HG03469 (cell line): ENCODE results near the gene SELPLG.
"Not testable (repeated sequence)": the region's sequence is repeated elsewhere in the genome, so short reads cannot be mapped to it uniquely, and the experiment has no call there.

Source experiments
- ATAC-seq: cut with Tn5 transposase; IDR thresholded peaks from one replicate; pipeline ENCODE4 v1.9.1; 2021; ENCODE audit warnings: mild to moderate bottlenecking, moderate library complexity, moderate number of reproducible peaks; ENCODE audit not compliant: unreplicated experiment

SELPLG gene

GRCh38 chr12:108638997-108639822 lies 5.5 kb upstream of the SELPLG start:
- ATAC-seq = no peak

GRCh38 chr12:108638141-108638827 lies 4.6 kb upstream of the SELPLG start:
- ATAC-seq = no peak

- ATAC-seq = no peak
Observed at GRCh38 chr12:108637222-108637971, 3.7 kb upstream of the SELPLG start.

GRCh38 chr12:108635997-108636808 lies 2.5 kb upstream of the SELPLG start:
- ATAC-seq = no peak

GRCh38 chr12:108635201-108635996 lies 1.7 kb upstream of the SELPLG start:
- ATAC-seq = peak; percentile 36

GRCh38 chr12:108634341-108634751 lies 652 bp upstream of the SELPLG start:
- ATAC-seq = no peak

- no peak for ATAC-seq
Observed at GRCh38 chr12:108633081-108633533, 587 bp downstream of the SELPLG start.

- not testable (repeated sequence) for ATAC-seq
Observed at GRCh38 chr12:108631261-108631660, 2.4 kb downstream of the SELPLG start.

- no peak for ATAC-seq
Observed at GRCh38 chr12:108630481-108631207, 3.0 kb downstream of the SELPLG start.

GRCh38 chr12:108629824-108630476 lies 3.7 kb downstream of the SELPLG start:
- ATAC-seq = no peak

GRCh38 chr12:108629151-108629550 lies 4.5 kb downstream of the SELPLG start:
- ATAC-seq = no peak

GRCh38 chr12:108627134-108627920 lies 6.4 kb downstream of the SELPLG start:
- ATAC-seq = no peak

GRCh38 chr12:108625228-108625627 lies 8.5 kb downstream of the SELPLG start:
- ATAC-seq = no peak

- no peak for ATAC-seq
Observed at GRCh38 chr12:108623577-108623976, 10.1 kb downstream of the SELPLG start.

- ATAC-seq = no peak
Observed at GRCh38 chr12:108622921-108623514, 10.7 kb downstream of the SELPLG start.

- no peak for ATAC-seq
Observed at GRCh38 chr12:108622421-108622820, 11.3 kb downstream of the SELPLG start.

- ATAC-seq = no peak
Observed at GRCh38 chr12:108621161-108621560, 12.5 kb downstream of the SELPLG start.
